Mammary epithelial cell (primary cell): ENCODE data around the gene CIRBP.

Experiments used
- CTCF ChIP-seq, 2 donors: IDR thresholded peaks in 1 of 2; conservative IDR thresholded peaks in 1 of 2; 2 replicates each; pipeline ENCODE4 v1.5.1; 2011 to 2012; ENCODE audit warnings: inconsistent platforms in 2 of 2, low read length in 2 of 2, mild to moderate bottlenecking in 2 of 2, control low read depth in 1 of 2, low read depth in 1 of 2; ENCODE audit not compliant: insufficient read depth in 1 of 2; ENCODE audit errors: extremely low read depth in 1 of 2
- EZH2 ChIP-seq: IDR thresholded peaks from 2 replicates; pipeline ENCODE4 v1.6.1; 2012; ENCODE audit warnings: low read length, inconsistent platforms, borderline replicate concordance

- no peak for TF ChIP-seq CTCF (conservative IDR thresholded peaks at IDR 0.05 in 1 of 2, IDR thresholded peaks at IDR 0.05 in 1 of 2; ENCODE audit: extremely low read depth in 1 of 2, insufficient read depth in 1 of 2, low read depth in 1 of 2, low read length in 2 of 2)
- no peak for TF ChIP-seq EZH2
Observed at GRCh38 chr19:1294688-1295087, 25.6 kb downstream of the CIRBP start.
